GM12878 (cell line): ENCODE measurements around the gene PHACTR1. TPM values are rescaled to one million over a fixed set of nuclear protein-coding genes. Genes with fewer than 3 reads are reported as not detected.

Source experiments
- ATAC-seq: fragments of 200-7000 bp; cut with Tn5 transposase; 3 replicates; pipeline ENCODE4 v1.9.1; 2020; ENCODE audit warnings: mild to moderate bottlenecking, moderate library complexity
- BruUV-seq: library from RNA; stranded (reverse); fragments of 400-500 nt; replicated peaks from 2 replicates; lab custom pipeline; 2021; lab: Mats Ljungman, UMichigan
- CTCF ChIA-PET: fragments of 300-600 bp; sonication (Branson Sonifier 250); formaldehyde crosslinking; extraction: SDS; loops from one replicate; lab custom pipeline; 2021; ENCODE audit warnings: inconsistent platforms; lab: Yijun Ruan, JAX
- POLR2A ChIA-PET: fragments of 350-600 bp; formaldehyde crosslinking; extraction: SDS; loops from one replicate; lab custom pipeline; 2021; ENCODE audit warnings: inconsistent platforms; lab: Charles Lee
- RAD21 ChIA-PET: fragments of 300-600 bp; sonication (Branson Sonifier 250); formaldehyde crosslinking; loops from one replicate; lab custom pipeline; 2023; ENCODE audit warnings: antibody characterized with exemption; ENCODE audit not compliant: unreplicated experiment; lab: Charles Lee
- SMC1A ChIA-PET: fragments of 300-600 bp; sonication (Branson Sonifier 250); formaldehyde crosslinking; loops from one replicate; lab custom pipeline; 2023; ENCODE audit not compliant: unreplicated experiment, uncharacterized antibody; lab: Charles Lee
- DNase-seq: peaks from one replicate; pipeline ENCODE4 v3.0.0-alpha.2; 2011; ENCODE audit warnings: low read depth, low spot score
- FAIRE-seq: peaks from 3 replicates; lab custom pipeline; 2011; peaks lifted over from hg19 to GRCh38; lab: Jason Lieb, UNC
- H2AFZ ChIP-seq: 2 replicates; pipeline ENCODE4 v1.6.0; 2011; ENCODE audit warnings: low read depth, low read length, control low read depth; ENCODE audit not compliant: control insufficient read depth
- H3K27ac ChIP-seq: 2 replicates; pipeline ENCODE4 v1.5.1; 2011; ENCODE audit warnings: control low read depth; ENCODE audit not compliant: control insufficient read depth, insufficient read depth
- H3K27me3 ChIP-seq, 2 experiments: replicated peaks in 1 of 2; 2 replicates each; pipeline versions ENCODE4 v1.6.0 to v1.6.1; 2011; ENCODE audit warnings: low read length in 1 of 2; ENCODE audit not compliant: control insufficient read depth in 2 of 2, insufficient read depth in 2 of 2
- H3K36me3 ChIP-seq, 2 experiments: 2 replicates each; pipeline ENCODE4 v1.5.1; 2011; ENCODE audit warnings: low read length in 1 of 2; ENCODE audit not compliant: control insufficient read depth in 2 of 2, insufficient read depth in 2 of 2
- H3K4me1 ChIP-seq: 2 replicates; pipeline ENCODE4 v1.6.1; 2011; ENCODE audit warnings: mild to moderate bottlenecking, low read length, moderate library complexity, mixed read lengths; ENCODE audit not compliant: control insufficient read depth, insufficient read depth
- H3K4me2 ChIP-seq: 2 replicates; pipeline ENCODE4 v1.6.0; 2011; ENCODE audit warnings: control low read depth; ENCODE audit not compliant: control insufficient read depth, insufficient read depth
- H3K4me3 ChIP-seq: fragments of 200-600 bp; sonication (generic); 2 replicates; pipeline ENCODE4 v1.5.1; 2016
- H3K79me2 ChIP-seq: 2 replicates; pipeline ENCODE4 v1.6.0; 2011; ENCODE audit warnings: low read length; ENCODE audit not compliant: control insufficient read depth, insufficient read depth
- H3K9ac ChIP-seq: 2 replicates; pipeline ENCODE4 v1.8.0; 2011; ENCODE audit warnings: low read length, control low read depth, mixed read lengths; ENCODE audit not compliant: control insufficient read depth, insufficient read depth
- H3K9me3 ChIP-seq: replicated peaks from 3 replicates; pipeline ENCODE4 v1.5.1; 2011; ENCODE audit warnings: mild to moderate bottlenecking, low read length; ENCODE audit not compliant: control insufficient read depth, insufficient read depth
- H4K20me1 ChIP-seq: 2 replicates; pipeline ENCODE4 v1.6.0; 2011; ENCODE audit not compliant: control insufficient read depth, insufficient read depth
- EED ChIP-seq: sonication (generic); IDR thresholded peaks from 2 replicates; pipeline ENCODE4 v1.6.1; 2016; ENCODE audit warnings: antibody characterized with exemption, low read depth
- GABPA ChIP-seq: IDR thresholded peaks from 2 replicates; pipeline ENCODE4 v1.6.1; 2014; ENCODE audit warnings: antibody characterized with exemption, low read depth, mild to moderate bottlenecking, inconsistent platforms
- HCFC1 ChIP-seq: fragments of 150-350 bp; IDR thresholded peaks from 2 replicates; pipeline ENCODE4 v1.6.1; 2014; ENCODE audit warnings: low read length
- IRF4 ChIP-seq: IDR thresholded peaks from 2 replicates; pipeline ENCODE4 v1.6.1; 2011; ENCODE audit warnings: low read depth, low read length
- PAX5 ChIP-seq: IDR thresholded peaks from 2 replicates; pipeline ENCODE4 v1.6.1; 2011; ENCODE audit warnings: low read depth, low read length, borderline replicate concordance
- PAX8 ChIP-seq: fragments of 450-650 bp; IDR thresholded peaks from 2 replicates; pipeline ENCODE4 v1.6.1; 2017; ENCODE audit warnings: mild to moderate bottlenecking, moderate library complexity
- RUNX3 ChIP-seq: IDR thresholded peaks from 2 replicates; pipeline ENCODE4 v1.6.1; 2012; ENCODE audit warnings: low read length, inconsistent platforms
- TCF12 ChIP-seq: IDR thresholded peaks from 2 replicates; pipeline ENCODE4 v1.6.1; 2011; ENCODE audit warnings: low read depth, mild to moderate bottlenecking, low read length
- WGBS: methylation state at CpG from one replicate; pipeline ENCODE4 v1.1.6; 2016; ENCODE audit warnings: low lambda C conversion rate; ENCODE audit not compliant: insufficient replicate concordance, insufficient coverage; ENCODE audit errors: missing lambda C conversion rate; 5-methylcytosine and 5-hydroxymethylcytosine counted together
- in situ Hi-C: fragments of 300-500 bp; cut with MboI; formaldehyde crosslinking; loops from 9 replicates; pipeline ENCODE4 v1.14.3; 2018; ENCODE audit warnings: mixed read lengths
- intact Hi-C: fragments of 100-400 bp; cut with micrococcal nuclease; formaldehyde crosslinking; loops from one replicate; pipeline ENCODE4 v1.14.2; 2022; ENCODE audit not compliant: unreplicated experiment
- polyA plus RNA-seq, 11 experiments: library from polyadenylated mRNA; depleted of rRNA in 4 of 11; unstranded in 6 of 11; stranded (reverse) in 5 of 11; fragments of >200 nt; fragmentation: Nextera tagmentation in 4 of 11; fragmentation: Illumina TruSeq in 1 of 11; extraction: Ambion mirVana in 4 of 11; extraction: Trizol in 1 of 11; gene quantifications; 1 replicate in 1 of 11; 2 replicates in 10 of 11; pipeline versions ENCODE4 v1.2.1 to v1.2.3, GENCODE V29; 2011 to 2016; ENCODE audit warnings: inconsistent platforms in 2 of 11, missing spikeins in 2 of 11, low read depth in 1 of 11
- total RNA-seq, 4 experiments: library from RNA; depleted of rRNA in 3 of 4; stranded (reverse); fragments of >200 nt in 3 of 4; fragmentation: Illumina TruSeq in 1 of 4; extraction: Trizol in 1 of 4; gene quantifications; 2 replicates each; pipeline versions ENCODE4 v1.2.1 to v1.2.3, GENCODE V29; 2013 to 2021
- TF ChIP-seq, protein P1 (sequence below): IDR thresholded peaks from 2 replicates; pipeline ENCODE4 v1.6.1; 2012; ENCODE audit warnings: low read length, inconsistent platforms
- TF ChIP-seq, protein P2 (sequence below): fragments of 450-650 bp; formaldehyde crosslinking; IDR thresholded peaks from 2 replicates; pipeline ENCODE4 v1.4.0; 2022; ENCODE audit warnings: mild to moderate bottlenecking, moderate library complexity
- TF ChIP-seq, protein P3 (sequence below): IDR thresholded peaks from 2 replicates; pipeline ENCODE4 v1.6.1; 2012; ENCODE audit warnings: mild to moderate bottlenecking, low read depth, low read length

PHACTR1 gene
- total and polyA plus RNA-seq, 10 of the 15 experiments (the other 5 are each of a cell fraction or from before 2014, with no cell fraction given), result 34.2 to 94.6 (median 62.3) TPM

DNA sequence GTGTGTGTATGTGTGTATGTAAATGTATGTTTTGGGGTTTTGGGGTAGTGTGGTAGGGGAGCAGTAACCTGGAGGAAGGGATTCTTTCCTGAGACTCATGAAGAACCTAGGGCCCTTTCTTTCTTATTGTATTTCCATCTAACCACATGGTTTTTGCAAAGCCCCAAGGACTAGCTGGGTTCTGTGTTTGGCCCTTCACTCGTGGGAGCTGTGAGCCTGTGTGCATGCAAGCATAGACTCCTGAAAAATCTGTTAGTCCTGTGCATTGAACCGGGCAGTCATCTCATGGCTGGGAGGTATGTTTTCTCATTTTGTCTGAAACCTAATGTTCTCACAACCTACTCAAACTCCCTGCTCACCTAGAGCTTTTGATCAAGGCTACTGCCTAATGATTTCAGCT lies 219.1 kb downstream of the PHACTR1 start:
- CTCF ChIA-PET, result interaction anchor here (1.2 kb wide), 1 partner anchor 188 kb away, joined by 3 read pairs; no protein-coding TSS in a partner anchor
- H3K4me3 ChIP-seq, result no peak overlapping the region
- no peak overlapping the region for H2AFZ ChIP-seq
- in situ Hi-C loops (no loop called here), intact Hi-C loops (no loop called here)
- no TSS peak for BruUV-seq
- no peaks in the 10 kb centered on the region for H3K79me2 ChIP-seq
- no peaks in the 10 kb centered on the region for H4K20me1 ChIP-seq
- no peaks in the 10 kb centered on the region for H3K4me1 ChIP-seq
- ATAC-seq, result no peak
- H3K4me2 ChIP-seq, result no peak overlapping the region
- H3K9me3 ChIP-seq, result no peaks in the 10 kb centered on the region
- TF ChIP-seq EED, result no peak
- TF ChIP-seq RUNX3, result peak; percentile 51; the same call in 1 of the 2 replicates
- TF ChIP-seq PAX5, result 0 out of 2 replicates have a peak, but pooled peaks have one; percentile 44
- TF ChIP-seq, protein P1, sequence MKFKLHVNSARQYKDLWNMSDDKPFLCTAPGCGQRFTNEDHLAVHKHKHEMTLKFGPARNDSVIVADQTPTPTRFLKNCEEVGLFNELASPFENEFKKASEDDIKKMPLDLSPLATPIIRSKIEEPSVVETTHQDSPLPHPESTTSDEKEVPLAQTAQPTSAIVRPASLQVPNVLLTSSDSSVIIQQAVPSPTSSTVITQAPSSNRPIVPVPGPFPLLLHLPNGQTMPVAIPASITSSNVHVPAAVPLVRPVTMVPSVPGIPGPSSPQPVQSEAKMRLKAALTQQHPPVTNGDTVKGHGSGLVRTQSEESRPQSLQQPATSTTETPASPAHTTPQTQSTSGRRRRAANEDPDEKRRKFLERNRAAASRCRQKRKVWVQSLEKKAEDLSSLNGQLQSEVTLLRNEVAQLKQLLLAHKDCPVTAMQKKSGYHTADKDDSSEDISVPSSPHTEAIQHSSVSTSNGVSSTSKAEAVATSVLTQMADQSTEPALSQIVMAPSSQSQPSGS, result peak; percentile 73
- no peak for DNase-seq
- 0% methylated on average over 2 of the region's 2 CpGs for WGBS
- H3K9ac ChIP-seq, result no peak overlapping the region
- H3K27me3 ChIP-seq, result no peaks in the 10 kb centered on the region
- no peak for FAIRE-seq
- no peaks in the 10 kb centered on the region for H3K36me3 ChIP-seq
- H3K27ac ChIP-seq, result no peak overlapping the region
- RAD21 ChIA-PET, result no interaction called here
- SMC1A ChIA-PET, result no interaction called here
- POLR2A ChIA-PET, result no interaction called here

DNA sequence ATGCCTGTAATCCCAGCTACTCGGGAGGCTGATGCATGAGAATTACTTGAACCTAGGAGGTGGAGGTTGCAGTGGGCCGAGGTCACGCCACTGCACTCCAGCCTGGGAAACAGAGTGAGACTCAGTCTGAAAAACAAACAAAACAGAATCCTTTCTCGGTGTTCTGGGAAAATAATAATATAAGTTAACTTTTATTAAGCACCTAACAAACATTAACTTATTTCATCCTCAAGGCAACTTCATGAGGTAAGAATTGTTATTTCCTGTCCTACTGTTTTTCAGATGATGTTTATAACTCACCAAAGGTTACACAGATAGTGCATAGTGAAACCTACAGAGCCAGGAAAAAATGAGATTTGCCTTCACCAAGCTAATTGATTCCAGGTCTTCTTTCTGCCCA lies 221.4 kb downstream of the PHACTR1 start:
- Histone ChIP-seq H3K36me3 (no peaks in the 10 kb centered on the region), H2AFZ (no peak overlapping the region), H3K79me2 (no peaks in the 10 kb centered on the region), H3K4me2 (no peak overlapping the region), H3K9me3 (no peaks in the 10 kb centered on the region), H4K20me1 (no peaks in the 10 kb centered on the region), H3K27ac (no peak overlapping the region), H3K27me3 (no peaks in the 10 kb centered on the region), H3K4me3 (no peak overlapping the region), H3K4me1 (no peaks in the 10 kb centered on the region), H3K9ac (no peak overlapping the region)
- SMC1A ChIA-PET, result interaction anchor here (0.6 kb wide), 1 partner anchor 666 kb away, joined by 3 read pairs; no protein-coding TSS in a partner anchor
- no TSS peak for BruUV-seq
- RAD21 ChIA-PET, result no interaction called here
- no peak for FAIRE-seq
- POLR2A ChIA-PET, result no interaction called here
- WGBS, result 17% methylated on average over 4 of the region's 4 CpGs
- no peak for ATAC-seq
- intact Hi-C loops, result no loop called here
- DNase-seq, result no peak
- CTCF ChIA-PET, result no interaction called here
- in situ Hi-C loops, result no loop called here
- TF ChIP-seq, protein P2, sequence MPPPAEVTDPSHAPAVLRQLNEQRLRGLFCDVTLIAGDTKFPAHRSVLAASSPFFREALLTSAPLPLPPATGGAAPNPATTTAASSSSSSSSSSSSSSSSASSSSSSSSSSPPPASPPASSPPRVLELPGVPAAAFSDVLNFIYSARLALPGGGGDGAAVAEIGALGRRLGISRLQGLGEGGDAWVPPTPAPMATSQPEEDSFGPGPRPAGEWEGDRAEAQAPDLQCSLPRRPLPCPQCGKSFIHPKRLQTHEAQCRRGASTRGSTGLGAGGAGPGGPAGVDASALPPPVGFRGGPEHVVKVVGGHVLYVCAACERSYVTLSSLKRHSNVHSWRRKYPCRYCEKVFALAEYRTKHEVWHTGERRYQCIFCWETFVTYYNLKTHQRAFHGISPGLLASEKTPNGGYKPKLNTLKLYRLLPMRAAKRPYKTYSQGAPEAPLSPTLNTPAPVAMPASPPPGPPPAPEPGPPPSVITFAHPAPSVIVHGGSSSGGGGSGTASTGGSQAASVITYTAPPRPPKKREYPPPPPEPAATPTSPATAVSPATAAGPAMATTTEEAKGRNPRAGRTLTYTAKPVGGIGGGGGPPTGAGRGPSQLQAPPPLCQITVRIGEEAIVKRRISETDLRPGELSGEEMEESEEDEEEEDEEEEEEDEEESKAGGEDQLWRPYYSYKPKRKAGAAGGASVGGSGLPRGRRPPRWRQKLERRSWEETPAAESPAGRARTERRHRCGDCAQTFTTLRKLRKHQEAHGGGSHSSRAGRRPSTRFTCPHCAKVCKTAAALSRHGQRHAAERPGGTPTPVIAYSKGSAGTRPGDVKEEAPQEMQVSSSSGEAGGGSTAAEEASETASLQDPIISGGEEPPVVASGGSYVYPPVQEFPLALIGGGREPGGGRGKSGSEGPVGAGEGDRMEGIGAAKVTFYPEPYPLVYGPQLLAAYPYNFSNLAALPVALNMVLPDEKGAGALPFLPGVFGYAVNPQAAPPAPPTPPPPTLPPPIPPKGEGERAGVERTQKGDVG (CRISPR knock-in tag), result no peak
- no peak for TF ChIP-seq GABPA
- TF ChIP-seq, protein P3, sequence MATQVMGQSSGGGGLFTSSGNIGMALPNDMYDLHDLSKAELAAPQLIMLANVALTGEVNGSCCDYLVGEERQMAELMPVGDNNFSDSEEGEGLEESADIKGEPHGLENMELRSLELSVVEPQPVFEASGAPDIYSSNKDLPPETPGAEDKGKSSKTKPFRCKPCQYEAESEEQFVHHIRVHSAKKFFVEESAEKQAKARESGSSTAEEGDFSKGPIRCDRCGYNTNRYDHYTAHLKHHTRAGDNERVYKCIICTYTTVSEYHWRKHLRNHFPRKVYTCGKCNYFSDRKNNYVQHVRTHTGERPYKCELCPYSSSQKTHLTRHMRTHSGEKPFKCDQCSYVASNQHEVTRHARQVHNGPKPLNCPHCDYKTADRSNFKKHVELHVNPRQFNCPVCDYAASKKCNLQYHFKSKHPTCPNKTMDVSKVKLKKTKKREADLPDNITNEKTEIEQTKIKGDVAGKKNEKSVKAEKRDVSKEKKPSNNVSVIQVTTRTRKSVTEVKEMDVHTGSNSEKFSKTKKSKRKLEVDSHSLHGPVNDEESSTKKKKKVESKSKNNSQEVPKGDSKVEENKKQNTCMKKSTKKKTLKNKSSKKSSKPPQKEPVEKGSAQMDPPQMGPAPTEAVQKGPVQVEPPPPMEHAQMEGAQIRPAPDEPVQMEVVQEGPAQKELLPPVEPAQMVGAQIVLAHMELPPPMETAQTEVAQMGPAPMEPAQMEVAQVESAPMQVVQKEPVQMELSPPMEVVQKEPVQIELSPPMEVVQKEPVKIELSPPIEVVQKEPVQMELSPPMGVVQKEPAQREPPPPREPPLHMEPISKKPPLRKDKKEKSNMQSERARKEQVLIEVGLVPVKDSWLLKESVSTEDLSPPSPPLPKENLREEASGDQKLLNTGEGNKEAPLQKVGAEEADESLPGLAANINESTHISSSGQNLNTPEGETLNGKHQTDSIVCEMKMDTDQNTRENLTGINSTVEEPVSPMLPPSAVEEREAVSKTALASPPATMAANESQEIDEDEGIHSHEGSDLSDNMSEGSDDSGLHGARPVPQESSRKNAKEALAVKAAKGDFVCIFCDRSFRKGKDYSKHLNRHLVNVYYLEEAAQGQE, result no peak
- TF ChIP-seq HCFC1, result no peak
- no peak for TF ChIP-seq IRF4
- TF ChIP-seq TCF12, result no peak
- TF ChIP-seq PAX8, result no peak
